ENCODE measurements around the gene NCKIPSD.

The NCKIPSD gene

DNA sequence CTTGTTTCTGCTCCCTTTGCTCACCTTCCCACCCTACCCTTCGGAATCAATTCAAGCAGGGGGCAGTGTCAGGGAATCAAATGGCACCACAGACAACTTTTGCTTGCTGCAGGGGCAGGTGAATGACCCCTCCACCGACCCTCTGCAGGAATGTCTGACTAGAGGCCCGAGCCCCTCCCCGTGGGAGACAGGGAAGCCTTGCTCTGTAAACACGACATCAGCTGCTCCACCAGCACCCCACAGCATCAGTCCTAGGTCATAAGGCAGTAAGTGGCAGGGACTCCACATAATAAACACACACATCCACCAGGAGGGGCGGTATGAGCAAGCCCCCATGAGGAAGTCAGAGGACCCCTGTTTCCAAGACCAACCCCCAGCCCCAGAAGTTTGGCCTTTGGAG, 48.4 kb downstream of the NCKIPSD start:
- H4K20me1 ChIP-seq (ENCODE audit: insufficient read depth, low read length) = no peaks in the 10 kb centered on the region
- peaks cover 12% of the 10 kb centered on the region; the same call in 1 of the 2 replicates for H3K4me1 ChIP-seq (ENCODE audit: low read length)
- no peak overlapping the region for H3K9ac ChIP-seq (ENCODE audit: low read length)
- H3K9me2 ChIP-seq (replicated peaks; ENCODE audit: insufficient read depth, low read length) = no peaks in the 10 kb centered on the region
- no peaks in the 10 kb centered on the region for H3K36me3 ChIP-seq (replicated peaks; ENCODE audit: insufficient read depth, low read length)
- no peak overlapping the region for H2AFZ ChIP-seq (ENCODE audit: low read length)
- no peaks in the 10 kb centered on the region for H3K9me3 ChIP-seq (replicated peaks; ENCODE audit: insufficient read depth, low read length)
- H3K27me3 ChIP-seq (replicated peaks; ENCODE audit: insufficient read depth, low read length) = peaks cover 11% of the 10 kb centered on the region
- H3K27ac ChIP-seq (ENCODE audit: low read length) = no peak overlapping the region
- DNase-seq = no peak
- no peak overlapping the region for H3K4me3 ChIP-seq (ENCODE audit: low read length)
- H3K79me2 ChIP-seq (ENCODE audit: low read length) = no peaks in the 10 kb centered on the region
- TF ChIP-seq, protein P1, sequence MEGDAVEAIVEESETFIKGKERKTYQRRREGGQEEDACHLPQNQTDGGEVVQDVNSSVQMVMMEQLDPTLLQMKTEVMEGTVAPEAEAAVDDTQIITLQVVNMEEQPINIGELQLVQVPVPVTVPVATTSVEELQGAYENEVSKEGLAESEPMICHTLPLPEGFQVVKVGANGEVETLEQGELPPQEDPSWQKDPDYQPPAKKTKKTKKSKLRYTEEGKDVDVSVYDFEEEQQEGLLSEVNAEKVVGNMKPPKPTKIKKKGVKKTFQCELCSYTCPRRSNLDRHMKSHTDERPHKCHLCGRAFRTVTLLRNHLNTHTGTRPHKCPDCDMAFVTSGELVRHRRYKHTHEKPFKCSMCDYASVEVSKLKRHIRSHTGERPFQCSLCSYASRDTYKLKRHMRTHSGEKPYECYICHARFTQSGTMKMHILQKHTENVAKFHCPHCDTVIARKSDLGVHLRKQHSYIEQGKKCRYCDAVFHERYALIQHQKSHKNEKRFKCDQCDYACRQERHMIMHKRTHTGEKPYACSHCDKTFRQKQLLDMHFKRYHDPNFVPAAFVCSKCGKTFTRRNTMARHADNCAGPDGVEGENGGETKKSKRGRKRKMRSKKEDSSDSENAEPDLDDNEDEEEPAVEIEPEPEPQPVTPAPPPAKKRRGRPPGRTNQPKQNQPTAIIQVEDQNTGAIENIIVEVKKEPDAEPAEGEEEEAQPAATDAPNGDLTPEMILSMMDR (IDR thresholded peaks at IDR 0.05; ENCODE audit: low read length) = no peak
- TF ChIP-seq EZH2 (optimal IDR thresholded peaks at IDR 0.05; ENCODE audit: low read depth, low read length) (no peak), EZH2phosphoT487 (IDR thresholded peaks at IDR 0.05; ENCODE audit: low read length) (no peak)
- H3K4me2 ChIP-seq (ENCODE audit: low read depth, low read length) = no peak overlapping the region
- H3F3A ChIP-seq (ENCODE audit: insufficient read depth, low read length) = no peaks in the 10 kb centered on the region

DNA sequence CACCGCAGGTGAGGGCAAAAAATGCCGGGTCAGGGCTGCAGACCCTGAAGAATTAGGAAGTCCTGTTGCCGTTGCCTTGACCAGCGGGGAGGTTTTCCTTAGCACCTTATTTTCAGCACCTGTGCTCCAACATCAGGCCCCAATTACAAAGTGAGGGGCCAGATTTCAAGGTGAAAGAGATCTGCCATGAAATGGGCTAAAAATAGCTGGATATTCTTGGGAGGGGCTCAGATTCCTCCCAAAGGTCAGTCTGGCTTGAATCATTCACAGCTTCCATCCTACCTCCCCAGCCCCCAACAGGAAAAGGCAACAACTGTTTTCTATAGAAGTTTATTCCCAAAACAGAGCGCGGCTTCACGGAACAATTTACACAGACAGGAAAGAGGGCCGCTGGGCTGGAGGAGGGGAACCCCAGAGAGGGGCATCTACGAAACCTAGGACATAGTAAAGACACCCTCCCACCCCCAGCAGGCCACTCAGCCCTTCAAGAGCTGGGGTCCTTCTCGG, 49.5 kb downstream of the NCKIPSD start:
- TF ChIP-seq EZH2 (optimal IDR thresholded peaks at IDR 0.05; ENCODE audit: low read depth, low read length) (no peak), EZH2phosphoT487 (IDR thresholded peaks at IDR 0.05; ENCODE audit: low read length) (no peak)
- TF ChIP-seq, protein P1 (IDR thresholded peaks at IDR 0.05; ENCODE audit: low read length) = no peak
- no peak for DNase-seq
- Histone ChIP-seq H3K36me3 (replicated peaks; ENCODE audit: insufficient read depth, low read length) (no peaks in the 10 kb centered on the region), H2AFZ (ENCODE audit: low read length) (peak overlapping the region; percentile 86), H3K27me3 (replicated peaks; ENCODE audit: insufficient read depth, low read length) (peaks cover 8% of the 10 kb centered on the region; the same call in 1 of the 2 replicates), H3K9me2 (replicated peaks; ENCODE audit: insufficient read depth, low read length) (no peaks in the 10 kb centered on the region), H4K20me1 (ENCODE audit: insufficient read depth, low read length) (no peaks in the 10 kb centered on the region), H3K4me3 (ENCODE audit: low read length) (peak overlapping the region; percentile 88), H3K9me3 (replicated peaks; ENCODE audit: insufficient read depth, low read length) (no peaks in the 10 kb centered on the region), H3F3A (ENCODE audit: insufficient read depth, low read length) (no peaks in the 10 kb centered on the region), H3K9ac (ENCODE audit: low read length) (peak overlapping the region; percentile 65; the same call in 1 of the 2 replicates), H3K79me2 (ENCODE audit: low read length) (no peaks in the 10 kb centered on the region), H3K4me1 (ENCODE audit: low read length) (peaks cover 12% of the 10 kb centered on the region; the same call in 1 of the 2 replicates), H3K4me2 (ENCODE audit: low read depth, low read length) (peak overlapping the region; percentile 99), H3K27ac (ENCODE audit: low read length) (no peak overlapping the region)

DNA sequence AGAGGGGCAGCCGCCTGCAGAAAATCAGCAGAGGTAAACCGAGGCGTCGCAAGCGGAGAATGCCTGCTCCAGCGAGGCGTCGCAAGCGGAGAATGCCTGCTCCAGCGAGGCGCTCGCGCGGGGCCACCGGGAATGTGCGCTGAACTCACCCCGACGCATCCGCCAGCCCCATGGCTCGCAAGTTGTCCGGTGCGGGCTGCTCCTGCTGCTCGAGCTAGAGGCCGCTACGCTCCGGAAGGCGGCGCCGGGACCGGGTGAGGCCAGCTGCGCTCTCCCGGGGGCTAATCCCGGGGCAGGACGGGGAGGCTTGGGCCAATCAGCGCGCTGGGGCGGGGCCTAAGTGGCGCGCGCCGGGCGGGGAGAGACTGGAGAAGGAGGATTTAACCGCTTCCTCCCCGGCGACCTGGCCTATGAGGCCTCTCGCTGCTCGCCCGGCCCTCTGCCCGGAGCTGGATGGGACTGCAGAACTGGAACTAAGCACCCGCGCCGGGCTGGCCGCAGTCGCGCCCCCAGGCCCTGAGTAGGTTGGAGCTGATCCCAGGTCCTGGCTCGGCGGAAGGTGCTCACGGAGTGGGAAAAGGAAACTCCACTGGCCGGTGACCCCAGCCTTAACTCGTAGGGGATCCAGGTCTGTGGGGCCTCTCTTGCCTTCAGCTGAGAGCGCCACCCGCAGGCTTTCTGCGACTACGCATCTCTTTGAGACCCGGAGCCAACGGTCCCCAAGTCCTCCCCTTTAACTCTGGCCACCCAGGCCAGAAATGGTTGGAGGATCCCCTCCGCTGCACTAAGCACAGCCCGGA, 50.3 kb downstream of the NCKIPSD start, which contains the start of gene SLC26A6:
SLC26A6 (minus strand) TSS at position 240 of the 800 bp plus-strand sequence; CDS start at position 172, 68 bp downstream.
- no peaks in the 10 kb centered on the region for H3K36me3 ChIP-seq (replicated peaks; ENCODE audit: insufficient read depth, low read length)
- peaks cover 5% of the 10 kb centered on the region; the same call in 1 of the 2 replicates for H3K27me3 ChIP-seq (replicated peaks; ENCODE audit: insufficient read depth, low read length)
- H4K20me1 ChIP-seq (ENCODE audit: insufficient read depth, low read length) = no peaks in the 10 kb centered on the region
- TF ChIP-seq, protein P1 (IDR thresholded peaks at IDR 0.05; ENCODE audit: low read length) = peak; percentile 62
- TF ChIP-seq EZH2phosphoT487 (IDR thresholded peaks at IDR 0.05; ENCODE audit: low read length) = no peak
- TF ChIP-seq EZH2 (optimal IDR thresholded peaks at IDR 0.05; ENCODE audit: low read depth, low read length) = no peak
- peak within 1 kb of the TSS; percentile 65; the same call in 1 of the 2 replicates for H3K9ac ChIP-seq (ENCODE audit: low read length)
- no peaks in the 10 kb centered on the region for H3K9me2 ChIP-seq (replicated peaks; ENCODE audit: insufficient read depth, low read length)
- no peaks in the 10 kb centered on the region for H3K79me2 ChIP-seq (ENCODE audit: low read length)
- peaks cover 12% of the 10 kb centered on the region; the same call in 1 of the 2 replicates for H3K4me1 ChIP-seq (ENCODE audit: low read length)
- H3K9me3 ChIP-seq (replicated peaks; ENCODE audit: insufficient read depth, low read length) = no peaks in the 10 kb centered on the region
- DNase-seq = peak; percentile 96
- H3K4me3 ChIP-seq (ENCODE audit: low read length) = peak within 1 kb of the TSS; percentile 88
- no peaks in the 10 kb centered on the region for H3F3A ChIP-seq (ENCODE audit: insufficient read depth, low read length)
- peak within 1 kb of the TSS; percentile 86 for H2AFZ ChIP-seq (ENCODE audit: low read length)
- no peak within 1 kb of the TSS; the same call in 1 of the 2 replicates for H3K27ac ChIP-seq (ENCODE audit: low read length)
- H3K4me2 ChIP-seq (ENCODE audit: low read depth, low read length) = peak within 1 kb of the TSS; percentile 99
